ENCODE data around the gene NOS1AP. TPM values are rescaled to one million over a fixed set of nuclear protein-coding genes. Genes with fewer than 3 reads are reported as not detected.
"Not testable (repeated sequence)": the region's sequence is repeated elsewhere in the genome, so short reads cannot be mapped to it uniquely, and the experiment has no call there.

NOS1AP gene
- total RNA-seq, 1 experiment from 2014 or later = 14.7 TPM

DNA sequence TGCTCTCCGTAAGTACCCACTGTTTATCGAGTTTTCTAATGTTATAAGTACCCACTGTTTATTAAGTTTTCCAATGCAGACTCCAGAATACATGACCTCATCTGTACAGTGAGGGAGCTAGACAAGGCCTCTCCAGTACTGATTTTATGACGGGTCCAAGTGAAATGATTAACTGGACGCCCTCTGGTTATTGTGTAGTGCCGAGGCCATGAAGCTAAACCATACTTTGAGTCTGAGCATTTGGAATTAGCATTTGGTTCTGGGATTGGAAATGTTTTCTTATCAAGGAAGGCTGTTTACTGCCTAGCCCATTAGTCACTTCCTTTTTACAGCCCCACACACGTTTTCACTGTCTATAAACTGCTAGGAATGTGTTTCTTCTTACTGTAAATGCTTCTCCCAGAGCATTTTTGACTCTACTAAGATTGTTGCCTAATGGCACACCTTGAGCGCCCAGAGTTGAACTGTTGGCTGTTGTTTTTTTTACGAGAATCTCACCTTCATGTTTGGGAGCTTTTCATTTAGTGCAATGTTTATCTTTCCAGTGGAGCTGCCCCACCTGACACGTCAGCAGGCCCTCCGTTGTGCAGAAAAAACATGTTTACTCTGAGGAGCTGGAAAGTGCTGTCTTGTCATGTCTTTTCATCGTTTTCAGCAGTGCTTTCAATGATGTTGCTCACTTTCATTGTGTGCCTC, 280.3 kb downstream of the NOS1AP start:
- DNase-seq (ENCODE audit: low spot score) (no peak), ATAC-seq (no peak)
- H3K27ac Mint-ChIP-seq = peak overlapping the region; percentile 9; the same call in 1 of the 2 replicates
- H3K4me1 Mint-ChIP-seq = peaks cover 17% of the 10 kb centered on the region
- H3K27me3 Mint-ChIP-seq (ENCODE audit: low read depth) = no peaks in the 10 kb centered on the region
- POLR2A ChIA-PET = no interaction called here
- no peak overlapping the region for H3K4me3 Mint-ChIP-seq
- peaks cover 4% of the 10 kb centered on the region; the same call in 1 of the 2 replicates for H3K36me3 Mint-ChIP-seq
- H3K9me3 Mint-ChIP-seq = no peaks in the 10 kb centered on the region
- no peak for TF ChIP-seq MYBL2 (CRISPR knock-in tag; IDR thresholded peaks at IDR 0.05)
- TF ChIP-seq CTCF (IDR thresholded peaks at IDR 0.05) = no peak
- TF ChIP-seq ZNF396 (CRISPR knock-in tag; IDR thresholded peaks at IDR 0.05; ENCODE audit: borderline replicate concordance) = no peak
- TF ChIP-seq NFYB (CRISPR knock-in tag; conservative IDR thresholded peaks at IDR 0.05; ENCODE audit: low read depth) = no peak
- TF ChIP-seq HMGA2 (CRISPR knock-in tag; IDR thresholded peaks at IDR 0.05) = no peak
- TF ChIP-seq RELA (CRISPR knock-in tag; IDR thresholded peaks at IDR 0.05; ENCODE audit: borderline replicate concordance) = no peak
- no peak for TF ChIP-seq NFATC4 (CRISPR knock-in tag; IDR thresholded peaks at IDR 0.05)
- TF ChIP-seq FOXP1 (CRISPR knock-in tag; IDR thresholded peaks at IDR 0.05; ENCODE audit: borderline replicate concordance) = no peak
- TF ChIP-seq NR3C1 (CRISPR knock-in tag; conservative IDR thresholded peaks at IDR 0.05; ENCODE audit: low read depth) = no peak
- no peak for TF ChIP-seq CBFB (CRISPR knock-in tag; IDR thresholded peaks at IDR 0.05; ENCODE audit: low read depth)
- no peak for TF ChIP-seq ZNF219 (CRISPR knock-in tag; IDR thresholded peaks at IDR 0.05; ENCODE audit: borderline replicate concordance)
- TF ChIP-seq RORB (CRISPR knock-in tag; IDR thresholded peaks at IDR 0.05) = no peak
- TF ChIP-seq, protein P1, sequence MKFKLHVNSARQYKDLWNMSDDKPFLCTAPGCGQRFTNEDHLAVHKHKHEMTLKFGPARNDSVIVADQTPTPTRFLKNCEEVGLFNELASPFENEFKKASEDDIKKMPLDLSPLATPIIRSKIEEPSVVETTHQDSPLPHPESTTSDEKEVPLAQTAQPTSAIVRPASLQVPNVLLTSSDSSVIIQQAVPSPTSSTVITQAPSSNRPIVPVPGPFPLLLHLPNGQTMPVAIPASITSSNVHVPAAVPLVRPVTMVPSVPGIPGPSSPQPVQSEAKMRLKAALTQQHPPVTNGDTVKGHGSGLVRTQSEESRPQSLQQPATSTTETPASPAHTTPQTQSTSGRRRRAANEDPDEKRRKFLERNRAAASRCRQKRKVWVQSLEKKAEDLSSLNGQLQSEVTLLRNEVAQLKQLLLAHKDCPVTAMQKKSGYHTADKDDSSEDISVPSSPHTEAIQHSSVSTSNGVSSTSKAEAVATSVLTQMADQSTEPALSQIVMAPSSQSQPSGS (CRISPR knock-in tag; IDR thresholded peaks at IDR 0.05; ENCODE audit: borderline replicate concordance, low read depth) = no peak
- no peak for TF ChIP-seq AR (CRISPR knock-in tag; IDR thresholded peaks at IDR 0.05)
- CTCF ChIA-PET = interaction anchor here (1.3 kb wide), 1 partner anchor 8 kb away, joined by 5 read pairs; no protein-coding TSS in a partner anchor

- H3K4me1 Mint-ChIP-seq = peaks cover 17% of the 10 kb centered on the region
- H3K27me3 Mint-ChIP-seq (ENCODE audit: low read depth) = no peaks in the 10 kb centered on the region
- DNase-seq (ENCODE audit: low spot score) (no peak), ATAC-seq (no peak)
- H3K9me3 Mint-ChIP-seq = no peaks in the 10 kb centered on the region
- POLR2A ChIA-PET = no interaction called here
- no peak for TF ChIP-seq ELF4 (CRISPR knock-in tag; IDR thresholded peaks at IDR 0.05; ENCODE audit: low read depth)
- no peak for TF ChIP-seq CREM (CRISPR knock-in tag; IDR thresholded peaks at IDR 0.05)
- no peak for TF ChIP-seq EMX1 (CRISPR knock-in tag; IDR thresholded peaks at IDR 0.05)
- TF ChIP-seq FOXP1 (CRISPR knock-in tag; IDR thresholded peaks at IDR 0.05; ENCODE audit: borderline replicate concordance) = no peak
- TF ChIP-seq GABPB1 (CRISPR knock-in tag; IDR thresholded peaks at IDR 0.05) = no peak
- TF ChIP-seq SMAD3 (CRISPR knock-in tag; IDR thresholded peaks at IDR 0.05; ENCODE audit: borderline replicate concordance) = no peak
- TF ChIP-seq PRRX2 (CRISPR knock-in tag; IDR thresholded peaks at IDR 0.05) = no peak
- no peak for TF ChIP-seq NR2C2 (CRISPR knock-in tag; IDR thresholded peaks at IDR 0.05)
- TF ChIP-seq, protein P2, sequence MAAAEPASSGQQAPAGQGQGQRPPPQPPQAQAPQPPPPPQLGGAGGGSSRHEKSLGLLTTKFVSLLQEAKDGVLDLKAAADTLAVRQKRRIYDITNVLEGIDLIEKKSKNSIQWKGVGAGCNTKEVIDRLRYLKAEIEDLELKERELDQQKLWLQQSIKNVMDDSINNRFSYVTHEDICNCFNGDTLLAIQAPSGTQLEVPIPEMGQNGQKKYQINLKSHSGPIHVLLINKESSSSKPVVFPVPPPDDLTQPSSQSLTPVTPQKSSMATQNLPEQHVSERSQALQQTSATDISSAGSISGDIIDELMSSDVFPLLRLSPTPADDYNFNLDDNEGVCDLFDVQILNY (CRISPR knock-in tag; IDR thresholded peaks at IDR 0.05) = no peak
- no peak for TF ChIP-seq ZNF138 (CRISPR knock-in tag; conservative IDR thresholded peaks at IDR 0.05)
- no peak for TF ChIP-seq GRHL2 (CRISPR knock-in tag; IDR thresholded peaks at IDR 0.05; ENCODE audit: insufficient replicate concordance, severe bottlenecking)
- no peak for TF ChIP-seq ATF3 (CRISPR knock-in tag; conservative IDR thresholded peaks at IDR 0.05)
- TF ChIP-seq NFATC4 (CRISPR knock-in tag; IDR thresholded peaks at IDR 0.05) = no peak
- no peak for TF ChIP-seq TP53 (CRISPR knock-in tag; IDR thresholded peaks at IDR 0.05)
- CTCF ChIA-PET = no interaction called here
- H3K36me3 Mint-ChIP-seq = peaks cover 6% of the 10 kb centered on the region
- H3K4me3 Mint-ChIP-seq = no peak overlapping the region
- H3K27ac Mint-ChIP-seq = no peak overlapping the region
Measured at GRCh38 chr1:162351246-162351842, 281.9 kb downstream of the NOS1AP start.

DNA sequence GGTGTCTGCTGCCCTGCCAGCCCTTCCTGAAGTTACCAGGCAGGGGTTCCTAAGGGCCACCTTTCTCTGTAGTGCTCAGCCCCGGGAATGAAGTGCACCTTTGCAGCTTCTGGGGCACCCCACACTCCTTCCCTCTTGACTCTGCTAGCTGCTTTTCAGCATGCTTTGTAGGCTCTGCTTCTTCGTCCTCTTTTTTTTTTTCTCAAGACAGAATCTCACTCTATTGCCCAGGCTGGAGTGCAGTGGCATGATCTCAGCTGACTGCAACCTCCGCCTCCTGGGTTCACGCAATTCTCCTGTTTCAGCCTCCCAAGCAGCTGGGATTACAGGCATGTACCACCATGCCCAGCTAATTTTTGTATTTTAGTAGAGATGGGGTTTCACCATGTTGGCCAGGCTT, 282.4 kb downstream of the NOS1AP start:
- H3K4me3 Mint-ChIP-seq; H3K9me3 Mint-ChIP-seq; POLR2A ChIA-PET; DNase-seq (ENCODE audit: low spot score); CTCF ChIA-PET; H3K27me3 Mint-ChIP-seq (ENCODE audit: low read depth); ATAC-seq; H3K36me3 Mint-ChIP-seq; H3K27ac Mint-ChIP-seq: not testable (repeated sequence)
- H3K4me1 Mint-ChIP-seq = peaks cover 17% of the 10 kb centered on the region

All from WTC11 (cell line).